NCI-H187 treated with DMSO at 0.1 percent for 48 hours (cell line): Measurements from ENCODE around the gene CAMK1G.

Experiments
- DNase-seq: peaks from one replicate; lab custom pipeline; 2025; lab: John Stamatoyannopoulos, UW

The CAMK1G gene

GRCh38 chr1:209565759-209566678 is 17.5 kb upstream of the CAMK1G start:
- DNase-seq, result peak; percentile 35

GRCh38 chr1:209567698-209568175 is 15.8 kb upstream of the CAMK1G start:
- no peak for DNase-seq

GRCh38 chr1:209569455-209570207 is 13.9 kb upstream of the CAMK1G start:
- DNase-seq, result no peak

DNA sequence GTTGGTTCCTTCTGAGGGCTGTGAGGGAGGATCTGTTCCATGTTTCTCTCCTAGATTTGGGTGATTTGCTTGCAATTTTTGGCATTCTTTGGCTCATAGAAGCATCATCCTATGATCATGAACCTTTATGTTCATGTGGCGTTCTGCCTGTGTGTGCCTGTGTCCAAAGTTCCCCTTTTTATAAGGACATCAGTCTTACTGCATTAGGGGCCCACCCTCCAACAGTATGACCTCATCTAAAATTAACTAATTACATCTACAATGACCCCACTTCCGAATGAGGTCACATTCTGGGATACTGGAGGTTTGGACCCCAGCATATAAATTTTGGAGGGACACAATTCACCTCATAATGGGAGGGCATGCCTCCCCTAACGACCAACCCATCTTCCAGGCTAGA is 12.8 kb upstream of the CAMK1G start:
- no peak for DNase-seq

DNA sequence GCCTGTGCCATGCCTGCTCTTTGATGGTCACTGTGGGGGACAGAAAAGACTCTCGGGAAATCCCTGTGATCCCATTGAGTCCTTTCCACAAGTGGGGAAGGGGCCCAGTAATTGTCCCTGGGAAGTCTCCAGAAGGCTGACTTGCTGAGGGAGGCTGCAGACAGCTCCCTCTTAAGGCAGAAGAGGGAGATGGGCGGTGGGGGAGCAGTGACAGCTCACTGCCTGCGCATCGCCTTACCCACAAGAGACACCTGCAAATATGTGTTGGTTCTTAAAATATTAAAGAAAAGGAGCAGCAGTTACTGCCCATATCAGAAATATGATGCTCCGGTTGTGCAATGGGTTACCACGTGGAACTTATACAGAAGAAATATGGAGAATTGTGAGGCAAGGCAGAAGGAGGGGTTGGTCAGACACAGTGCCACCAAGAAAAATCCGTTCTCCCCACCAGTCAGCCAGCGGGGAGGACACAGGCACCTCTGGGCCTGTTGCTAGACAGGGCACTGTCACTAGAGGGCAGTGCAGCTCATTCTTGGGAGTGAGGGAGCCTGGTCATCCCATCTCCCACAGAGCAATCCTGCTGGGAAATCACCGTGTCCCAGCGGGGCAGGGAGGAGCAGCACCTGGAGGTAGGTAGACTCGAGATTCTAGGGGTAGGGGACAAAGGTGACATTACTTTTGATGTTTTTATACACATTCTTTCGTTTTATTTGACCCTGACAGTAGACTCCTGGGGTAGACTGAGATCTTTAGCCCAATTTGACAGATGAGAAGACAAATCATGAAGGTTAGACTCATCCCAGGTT is 6.9 kb upstream of the CAMK1G start:
- DNase-seq, result no peak

DNA sequence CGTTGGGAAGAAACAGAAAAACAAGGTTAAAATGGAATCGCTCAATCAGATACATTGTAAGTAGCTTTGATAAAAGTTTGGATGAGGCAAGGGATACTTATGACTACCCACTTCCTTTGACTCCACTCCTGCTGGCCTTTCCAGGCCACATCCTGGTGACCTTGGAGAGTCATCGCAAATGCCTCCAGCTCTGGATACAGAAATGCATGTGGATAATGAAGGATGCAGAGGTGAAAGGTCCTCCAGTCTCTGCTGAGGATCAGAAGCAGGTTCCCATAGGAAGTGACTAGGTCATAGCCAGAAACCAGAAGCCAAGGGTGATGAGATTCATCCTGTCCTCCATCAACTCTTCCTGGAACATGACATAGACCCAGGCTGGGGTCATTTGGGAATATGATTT is 6.2 kb upstream of the CAMK1G start:
- no peak for DNase-seq

- DNase-seq, result no peak
Observed at GRCh38 chr1:209580577-209580976, 2.9 kb upstream of the CAMK1G start.

DNA sequence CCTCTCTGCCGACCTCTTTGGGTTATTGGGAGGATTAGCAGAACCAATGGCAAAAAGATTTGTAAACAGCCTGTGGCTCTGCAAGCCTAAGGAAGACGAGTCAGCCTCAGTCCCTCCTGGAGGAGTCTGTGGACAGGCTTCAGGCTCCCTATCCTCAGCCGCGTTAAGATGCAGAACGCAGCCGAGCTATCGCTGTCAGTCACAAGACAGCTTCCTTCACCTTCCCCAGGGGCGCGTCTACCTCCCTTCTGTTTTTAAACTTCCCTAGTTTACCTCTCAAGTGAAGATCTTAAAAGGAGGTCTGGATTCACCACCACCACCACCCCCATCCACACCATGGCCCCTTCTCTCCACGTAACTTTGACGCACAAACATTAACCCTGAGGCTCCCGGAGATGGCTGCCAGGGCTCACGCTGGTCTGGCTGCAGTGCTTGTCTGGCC is 738 bp downstream of the CAMK1G start:
- DNase-seq, result no peak

GRCh38 chr1:209585197-209585596 is 1.7 kb downstream of the CAMK1G start:
- DNase-seq, result no peak

DNA sequence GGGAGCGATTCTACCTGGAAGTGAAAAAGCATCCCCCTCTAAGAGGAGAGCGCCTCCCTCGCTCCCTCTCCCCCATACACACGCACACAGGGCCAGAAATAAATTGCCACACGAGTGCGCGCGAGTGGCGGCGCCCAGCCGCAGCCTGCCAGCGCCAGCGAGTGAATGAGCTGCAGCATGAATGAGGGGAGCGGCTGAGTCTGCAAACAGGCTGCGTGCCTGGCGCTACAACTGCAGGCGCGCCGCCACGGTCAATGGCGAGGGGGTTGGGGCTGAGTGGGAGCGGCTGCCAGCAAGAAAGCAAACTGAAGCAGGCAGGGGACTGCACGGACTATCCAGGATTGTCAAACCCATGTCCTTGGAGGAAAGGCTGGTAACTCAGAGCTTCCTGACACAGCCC is 2.2 kb downstream of the CAMK1G start:
- no peak for DNase-seq

DNA sequence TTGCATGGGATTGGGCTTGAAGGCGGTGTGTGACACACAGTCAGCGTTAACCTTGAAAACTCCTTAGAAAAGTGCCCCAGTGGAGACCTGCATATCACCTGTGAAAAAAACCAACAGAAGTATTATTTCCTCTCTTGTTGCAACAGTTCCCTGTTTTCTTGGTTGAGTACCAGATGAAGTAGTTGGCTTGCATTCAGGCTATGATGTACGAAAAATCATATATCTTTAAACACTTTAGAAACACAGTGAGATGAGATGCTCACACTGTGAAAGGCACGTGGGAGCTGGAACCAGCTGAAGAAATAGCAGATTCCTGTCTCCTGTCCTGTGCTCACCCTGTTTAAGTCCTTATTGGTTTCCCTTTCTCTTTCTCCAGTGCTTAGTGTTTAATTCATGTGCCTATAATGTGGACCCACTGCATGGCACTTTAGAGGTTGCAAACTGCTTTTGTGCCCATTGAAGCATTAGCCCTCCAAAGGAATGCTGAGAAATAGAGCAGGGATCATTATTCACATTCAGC is 2.8 kb downstream of the CAMK1G start:
- no peak for DNase-seq

DNA sequence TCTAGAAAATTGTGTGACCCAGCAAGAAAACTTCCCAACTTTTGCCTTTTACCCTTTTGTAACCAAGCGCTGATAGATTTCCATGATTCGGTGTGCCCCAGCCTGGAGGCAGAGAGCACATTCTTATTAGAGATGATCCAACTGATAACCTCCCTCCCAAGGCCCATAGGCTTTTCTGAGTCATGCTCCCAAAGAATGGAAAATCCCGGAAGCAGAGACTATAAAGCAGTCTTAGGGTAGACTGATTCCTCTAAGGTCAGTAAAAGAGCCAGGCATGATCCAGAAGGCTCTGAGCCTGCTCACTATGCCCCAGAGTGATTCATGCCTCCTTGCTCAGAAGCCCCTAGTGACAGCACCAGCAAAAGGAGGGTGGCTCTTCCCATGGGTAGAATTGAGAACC is 4.3 kb downstream of the CAMK1G start:
- DNase-seq, result no peak

DNA sequence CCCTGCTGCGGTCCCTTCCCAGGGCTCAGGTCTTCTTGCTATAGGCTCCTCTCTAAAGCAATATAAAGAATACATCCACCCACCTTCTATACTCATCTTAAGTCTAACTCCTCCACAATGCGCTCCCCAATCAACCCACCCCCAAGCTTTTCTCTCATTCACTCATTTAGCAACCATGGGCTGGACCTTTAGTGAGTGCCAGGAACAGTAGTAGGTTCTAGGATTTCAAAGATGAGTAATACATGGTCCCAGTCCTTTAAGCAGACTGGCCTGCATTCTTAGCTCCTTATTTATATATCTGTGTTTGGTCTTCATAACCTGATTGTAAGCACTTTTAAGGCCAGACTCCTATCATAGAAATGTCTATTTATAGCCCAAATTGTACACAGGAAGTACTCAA is 5.9 kb downstream of the CAMK1G start:
- DNase-seq, result no peak

GRCh38 chr1:209589863-209590262 is 6.3 kb downstream of the CAMK1G start:
- DNase-seq, result no peak

DNA sequence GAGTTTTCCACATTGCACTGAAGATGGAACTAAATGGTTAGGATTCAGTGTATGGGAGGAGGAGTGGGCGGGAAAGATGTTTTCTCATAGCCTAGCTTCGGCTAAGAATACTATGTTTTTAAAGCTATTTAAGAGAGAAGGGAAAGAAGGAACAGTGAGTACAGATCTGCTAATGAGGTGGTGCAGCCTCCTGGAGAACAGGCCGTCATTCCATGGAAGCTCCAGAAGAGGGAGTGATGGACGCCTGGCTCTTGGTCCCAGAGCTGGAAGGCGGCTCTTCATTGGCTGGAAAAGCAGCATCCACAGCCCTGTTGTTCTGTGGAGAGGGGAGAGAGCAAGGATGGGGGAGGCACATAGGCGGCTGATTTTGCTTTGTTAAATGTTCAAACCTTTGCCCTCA is 6.9 kb downstream of the CAMK1G start:
- DNase-seq, result no peak

- no peak for DNase-seq
Observed at GRCh38 chr1:209593747-209594146, 10.2 kb downstream of the CAMK1G start.

- DNase-seq, result no peak
Observed at GRCh38 chr1:209594440-209594839, 10.9 kb downstream of the CAMK1G start.

GRCh38 chr1:209595028-209595427 is 11.5 kb downstream of the CAMK1G start:
- no peak for DNase-seq

GRCh38 chr1:209595599-209596285 is 12.2 kb downstream of the CAMK1G start:
- DNase-seq, result no peak

GRCh38 chr1:209597499-209597898 is 14.0 kb downstream of the CAMK1G start:
- DNase-seq, result no peak

- no peak for DNase-seq
Observed at GRCh38 chr1:209598227-209598626, 14.7 kb downstream of the CAMK1G start.
